PFSK-1 (cell line): ENCODE results near the gene TAS2R60.

ENCODE experiments used
- POLR2AphosphoS5 ChIP-seq: IDR thresholded peaks from 2 replicates; pipeline ENCODE4 v1.6.1; 2012; ENCODE audit warnings: low read depth, mild to moderate bottlenecking, control low read depth, low read length, moderate library complexity
- REST ChIP-seq, 2 experiments: IDR thresholded peaks; 2 replicates each; pipeline versions ENCODE4 v1.6.1 to v1.8.0; 2011 to 2012; ENCODE audit warnings: low read depth in 2 of 2, low read length in 2 of 2, control low read depth in 1 of 2, inconsistent platforms in 1 of 2, mild to moderate bottlenecking in 1 of 2, moderate library complexity in 1 of 2; ENCODE audit not compliant: insufficient read depth in 1 of 2
- SIN3A ChIP-seq: IDR thresholded peaks from 2 replicates; pipeline ENCODE4 v1.6.1; 2012; ENCODE audit warnings: mild to moderate bottlenecking, low read length, moderate library complexity, borderline replicate concordance; ENCODE audit not compliant: insufficient read depth
- TAF1 ChIP-seq: IDR thresholded peaks from 2 replicates; pipeline ENCODE4 v1.6.1; 2012; ENCODE audit warnings: low read length, control low read depth, borderline replicate concordance; ENCODE audit not compliant: insufficient read depth

- TF ChIP-seq POLR2AphosphoS5: no peak
- no peak for TF ChIP-seq TAF1
- TF ChIP-seq SIN3A: no peak
- TF ChIP-seq REST (IDR thresholded peaks at IDR 0.05; ENCODE audit: insufficient read depth in 1 of 2, low read depth in 2 of 2, low read length in 2 of 2): no peak
Observed at GRCh38 chr7:143485094-143485493, 41.8 kb downstream of the TAS2R60 start.
